NCI-H1417 (cell line): ENCODE results near the gene ATP2A2.
"Not testable (repeated sequence)": the region's sequence is repeated elsewhere in the genome, so short reads cannot be mapped to it uniquely, and the experiment has no call there.

Source experiments
- DNase-seq, 3 experiments: peaks; one replicate each; lab custom pipeline; 2025; lab: John Stamatoyannopoulos, UW

The ATP2A2 gene

DNA sequence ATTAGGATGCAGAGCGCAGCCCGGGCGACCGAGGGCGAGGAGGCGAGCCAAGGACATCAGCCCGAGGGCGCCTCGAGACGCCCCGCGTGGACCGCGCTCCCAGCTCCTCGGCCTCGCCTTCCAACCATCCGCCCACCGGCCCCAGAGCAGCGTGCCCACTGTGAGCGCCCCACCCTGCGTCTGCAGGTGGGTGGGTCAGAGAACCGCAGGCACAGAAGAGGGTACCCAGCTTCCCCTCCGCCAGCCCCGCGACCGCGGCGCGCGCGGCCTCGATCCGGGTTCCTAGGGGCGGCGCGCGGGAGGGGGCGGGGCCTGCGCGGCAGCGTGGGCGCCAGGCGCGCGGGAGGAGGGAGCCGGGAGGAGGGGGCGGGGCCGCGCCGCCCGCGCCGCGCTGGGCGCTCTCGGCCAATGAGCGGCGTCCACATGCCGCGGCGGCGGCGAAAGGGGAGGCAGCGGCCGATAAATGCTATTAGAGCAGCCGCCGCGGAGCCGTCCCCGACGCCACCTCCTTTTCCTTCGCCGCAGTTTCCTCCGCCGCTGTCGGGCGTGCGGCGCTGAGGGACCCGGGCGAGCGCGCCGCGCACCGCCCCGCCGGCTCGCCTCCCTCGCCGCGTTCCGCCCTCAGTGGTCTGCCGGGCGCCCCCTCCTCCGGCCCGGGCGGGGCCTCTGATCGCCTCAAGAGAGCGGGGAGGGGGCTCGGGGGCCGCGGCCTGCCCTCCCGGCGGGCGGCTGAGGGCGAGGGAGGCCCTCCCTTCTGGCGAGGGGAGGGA lies at the start of gene ATP2A2:
Gene ATP2A2, plus strand, starts transcription at position 469 of the 770 bp plus-strand sequence. CDS start 543 bp downstream, outside the sequence.
- peak; percentile 97 for DNase-seq

DNA sequence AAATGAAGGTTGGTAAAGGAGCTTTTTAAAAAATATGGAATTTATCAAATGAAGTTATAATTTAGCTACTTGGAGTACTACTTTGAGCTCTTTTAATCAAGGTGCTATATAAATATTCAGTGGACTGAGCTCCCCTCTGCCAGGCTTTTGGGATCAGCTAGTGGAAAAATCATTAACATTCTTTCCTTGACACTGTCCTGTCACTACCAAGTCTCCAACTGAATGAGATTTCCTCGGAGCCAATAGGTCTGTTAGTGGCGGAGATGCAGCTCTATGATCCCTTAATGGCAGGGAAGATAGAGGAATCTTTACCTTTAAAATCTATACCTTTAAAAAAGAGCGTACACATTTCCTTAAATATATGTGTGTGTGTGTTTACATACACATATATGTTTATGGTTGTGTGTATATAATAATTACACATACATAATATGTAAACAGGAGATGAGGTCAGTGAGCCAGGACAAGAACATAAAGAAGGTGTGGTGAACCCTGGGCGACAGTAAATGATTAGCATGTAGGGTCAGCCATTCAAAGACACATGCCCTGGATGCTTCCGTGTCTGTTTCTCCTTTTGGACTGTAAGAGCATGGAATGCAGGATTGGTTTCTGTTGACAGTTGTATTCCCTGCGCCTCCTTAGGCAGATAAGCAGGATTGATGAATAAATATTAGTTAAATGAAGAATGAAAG lies 47.7 kb upstream of the ATP2A2 start:
- no peak for DNase-seq

- DNase-seq, result no peak
These were observed 46.7 kb upstream of the ATP2A2 start for GRCh38 chr12:110234331-110234751.

- no peak for DNase-seq
These were observed 46.3 kb upstream of the ATP2A2 start for GRCh38 chr12:110234755-110235154.

- DNase-seq, result no peak
These were observed 45.7 kb upstream of the ATP2A2 start for GRCh38 chr12:110235383-110235782.

- no peak for DNase-seq
These were observed 37.8 kb upstream of the ATP2A2 start for GRCh38 chr12:110243227-110243626.

- DNase-seq, result no peak
These were observed 36.7 kb upstream of the ATP2A2 start for GRCh38 chr12:110244372-110244771.

GRCh38 chr12:110244829-110245228 lies 36.2 kb upstream of the ATP2A2 start:
- no peak for DNase-seq

DNA sequence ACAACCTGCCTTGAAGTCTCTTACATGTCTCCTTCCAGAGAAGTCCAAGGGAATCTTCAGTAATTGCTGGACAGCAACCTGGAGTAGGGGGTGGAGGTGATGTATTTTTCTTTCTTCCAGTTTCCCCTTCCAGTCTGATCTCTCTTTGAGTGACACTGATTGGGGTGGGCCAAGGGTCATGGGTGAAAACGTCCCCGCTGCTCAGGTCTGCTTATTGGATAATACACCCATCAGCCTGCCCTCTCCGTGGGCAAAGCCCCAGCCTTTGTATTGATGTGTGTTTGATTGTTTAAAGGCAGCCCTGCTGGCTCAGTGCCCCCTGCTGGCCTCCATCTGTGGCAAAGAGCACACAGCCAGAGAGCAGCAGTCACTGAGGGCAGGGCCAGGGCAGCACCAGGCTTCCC lies 35.7 kb upstream of the ATP2A2 start:
- no peak for DNase-seq

DNA sequence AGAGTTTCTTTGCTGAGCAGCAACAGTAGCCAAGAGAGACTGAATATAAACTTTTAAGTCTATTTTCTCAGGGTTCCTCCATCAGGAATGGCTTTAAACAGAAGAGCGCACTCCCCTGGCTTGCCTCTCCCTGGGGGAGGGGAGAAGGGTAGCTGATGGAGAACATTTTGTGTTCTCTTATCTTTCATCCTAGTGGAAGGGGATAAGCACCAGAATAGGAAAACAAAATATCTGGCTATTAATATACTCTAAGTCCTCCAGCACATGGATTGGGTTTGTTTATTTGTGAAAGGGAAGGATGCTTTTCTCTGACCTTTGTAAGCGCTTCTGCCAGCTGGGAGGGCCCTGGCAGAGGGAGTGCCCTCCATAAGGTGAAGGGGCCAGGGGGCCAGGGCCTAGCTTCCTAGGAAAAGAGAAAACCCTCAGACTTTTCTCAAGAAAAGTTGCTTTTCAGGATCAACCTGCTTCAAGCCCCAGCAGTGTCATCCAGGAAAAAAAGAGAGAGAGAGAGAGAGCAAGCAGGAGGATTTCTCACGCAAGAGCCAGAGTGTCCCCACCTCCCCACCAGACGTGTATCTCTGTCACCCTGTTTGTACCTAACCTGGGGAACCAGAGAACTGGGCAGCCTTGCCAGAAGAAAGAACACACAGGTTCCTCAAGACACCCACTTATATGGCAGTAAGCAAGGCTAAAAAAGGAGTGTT lies 34.3 kb upstream of the ATP2A2 start:
- DNase-seq, result no peak

- DNase-seq, result no peak
These were observed 33.5 kb upstream of the ATP2A2 start for GRCh38 chr12:110247340-110248095.

GRCh38 chr12:110248096-110248447 lies 33.0 kb upstream of the ATP2A2 start:
- DNase-seq, result no peak

GRCh38 chr12:110249105-110249504 lies 31.9 kb upstream of the ATP2A2 start:
- no peak for DNase-seq

DNA sequence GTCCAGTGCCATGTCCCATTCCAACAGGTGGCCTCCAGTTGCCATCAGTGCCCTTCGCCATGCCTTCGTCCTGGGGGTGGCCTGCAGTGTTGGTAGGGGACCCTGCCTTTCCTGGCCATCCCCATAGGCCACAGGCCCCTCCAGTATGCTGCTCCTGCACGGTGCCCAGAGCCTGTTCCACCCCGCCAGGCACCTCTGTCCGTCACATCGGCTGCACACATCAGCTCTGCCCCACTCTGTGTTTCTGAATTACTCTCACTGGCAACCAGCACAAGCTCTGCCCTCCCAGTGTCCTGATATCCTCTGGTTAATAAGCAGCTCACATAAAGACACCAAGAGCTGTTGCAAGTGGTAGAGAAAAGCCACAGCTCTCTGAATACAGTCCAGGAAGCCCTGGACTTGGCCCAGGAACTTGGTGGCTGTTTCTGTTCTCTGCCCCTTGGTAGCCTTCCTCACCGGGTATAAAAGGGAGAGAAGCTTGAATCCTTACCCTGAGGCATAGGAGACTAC lies 31.3 kb upstream of the ATP2A2 start:
- no peak for DNase-seq

DNA sequence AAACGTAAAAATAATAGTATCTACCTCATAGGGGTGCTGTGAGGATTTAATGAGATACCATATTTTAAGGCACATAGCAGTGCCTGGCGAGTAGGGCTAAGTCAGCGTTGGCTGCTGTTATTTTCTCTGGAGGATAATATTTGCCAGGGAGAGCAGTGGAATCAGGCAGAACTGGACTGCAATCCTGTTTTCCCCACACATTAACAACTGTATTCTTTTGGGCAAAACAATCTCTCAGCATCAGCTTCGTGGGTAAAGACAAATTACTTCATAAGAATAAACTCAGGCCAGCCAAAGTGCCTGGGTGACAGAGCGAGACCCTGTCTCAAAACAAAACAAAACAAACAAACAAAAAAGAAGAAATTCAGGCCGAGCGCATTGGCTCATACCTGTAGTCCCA lies 29.7 kb upstream of the ATP2A2 start:
- no peak for DNase-seq

- DNase-seq, result no peak
These were observed 28.3 kb upstream of the ATP2A2 start for GRCh38 chr12:110252716-110253115.

DNA sequence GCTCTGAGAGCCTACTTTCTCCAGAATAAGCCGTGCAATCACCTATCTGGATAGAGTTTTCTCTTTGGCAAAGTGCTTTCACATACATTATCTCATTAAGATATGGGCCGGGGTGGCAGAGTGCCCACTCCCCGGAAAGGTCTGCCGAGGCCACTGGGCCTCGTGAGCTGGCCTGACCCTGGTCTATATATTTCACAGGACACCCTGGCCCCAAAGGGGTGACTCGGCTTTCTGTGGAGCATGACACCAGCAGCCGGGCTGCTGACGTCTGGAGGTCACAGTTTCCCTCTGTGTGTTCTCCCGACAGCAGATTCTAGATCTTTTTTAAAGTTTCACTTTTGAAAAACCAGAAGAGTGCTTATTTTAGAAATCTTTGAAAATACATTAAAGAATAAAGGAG lies 27.9 kb upstream of the ATP2A2 start:
- no peak for DNase-seq

GRCh38 chr12:110254971-110255540 lies 26.0 kb upstream of the ATP2A2 start:
- DNase-seq, result peak in 1 of 3 experiments; percentile 93

DNA sequence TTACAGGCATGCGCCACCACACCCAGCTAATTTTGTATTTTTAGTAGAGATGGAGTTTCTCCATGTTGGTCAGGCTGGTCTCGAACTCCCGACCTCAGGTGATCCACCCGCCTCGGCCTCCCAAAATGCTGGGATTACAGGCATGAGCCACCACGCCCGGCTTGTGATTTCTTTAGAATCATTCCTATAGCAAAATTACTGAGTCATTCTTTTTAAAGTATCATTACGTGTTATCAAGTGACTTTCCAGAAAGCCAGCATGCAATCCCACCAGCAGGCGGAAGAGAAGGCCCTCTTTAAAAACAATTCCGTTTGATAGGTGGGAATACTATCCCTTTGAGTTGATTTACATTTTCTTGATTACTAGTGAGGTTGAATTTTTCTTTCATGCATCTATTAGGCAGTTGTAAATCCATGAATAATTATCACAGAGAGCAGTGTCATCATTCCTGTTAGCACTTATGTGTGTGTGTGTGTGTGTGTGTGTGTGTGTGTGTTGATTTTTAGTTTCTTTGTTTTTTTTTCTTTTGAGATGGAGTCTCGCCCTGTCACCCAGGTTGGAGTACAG lies 25.1 kb upstream of the ATP2A2 start:
- not testable (repeated sequence) for DNase-seq

DNA sequence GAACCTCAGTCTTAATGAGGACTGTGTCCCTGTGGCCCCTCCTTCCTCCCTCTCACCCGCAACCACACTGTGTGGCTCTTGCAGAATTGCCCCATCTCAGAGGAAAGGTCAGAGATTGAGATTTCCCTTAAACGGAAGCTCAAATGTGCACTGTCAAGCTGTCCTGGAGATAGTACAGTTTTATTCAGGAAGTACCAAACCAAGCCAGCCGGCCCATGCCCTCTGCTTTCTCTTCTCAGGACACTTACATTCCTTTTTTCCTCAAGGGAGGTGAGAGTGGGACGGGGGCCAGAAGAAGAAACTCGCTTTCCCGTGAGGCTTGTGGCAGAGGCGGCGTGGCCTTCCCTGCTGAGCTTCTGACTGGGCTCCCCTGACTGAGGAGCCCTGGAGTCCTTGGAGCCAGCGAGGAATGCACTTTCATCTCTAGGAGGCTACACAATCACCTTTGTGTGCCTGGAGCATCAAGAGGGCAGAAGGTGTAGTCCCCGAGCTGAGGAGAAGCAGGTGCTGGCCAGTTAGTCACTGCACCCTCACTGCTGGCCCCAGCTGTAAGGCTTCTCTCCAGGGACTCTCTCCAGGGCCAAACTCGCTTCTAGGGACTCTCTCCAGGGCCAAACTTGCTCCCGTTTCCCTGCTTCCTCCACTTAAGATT lies 24.1 kb upstream of the ATP2A2 start:
- no peak for DNase-seq

GRCh38 chr12:110258466-110258865 lies 22.6 kb upstream of the ATP2A2 start:
- no peak for DNase-seq
